OCI-LY1 (cell line): Measurements from ENCODE around the gene PFN3.

ENCODE experiments used
- H2AFZ ChIP-seq: fragments of 200-600 bp; sonication (generic), shearing (Covaris generic); 2 replicates; pipeline ENCODE4 v1.6.0; 2014; ENCODE audit warnings: antibody characterized with exemption, mild to moderate bottlenecking, low read length
- H3F3A ChIP-seq: fragments of 200-600 bp; sonication (generic), shearing (Covaris generic); 2 replicates; pipeline ENCODE4 v1.6.0; 2014; ENCODE audit warnings: mild to moderate bottlenecking, antibody characterized with exemption, low read length, moderate library complexity; ENCODE audit not compliant: insufficient read depth
- H3K27ac ChIP-seq: fragments of 200-600 bp; sonication (generic); 2 replicates; pipeline ENCODE4 v1.5.1; 2014; ENCODE audit warnings: low read length, mixed run types, mild to moderate bottlenecking, low read depth; ENCODE audit not compliant: poor library complexity, severe bottlenecking
- H3K27me3 ChIP-seq: fragments of 200-600 bp; sonication (generic); 2 replicates; pipeline ENCODE4 v1.6.0; 2014; ENCODE audit warnings: antibody characterized with exemption, mild to moderate bottlenecking, low read length, moderate library complexity; ENCODE audit not compliant: insufficient read depth
- H3K36me3 ChIP-seq: fragments of 200-600 bp; sonication (generic); 2 replicates; pipeline ENCODE4 v1.6.1; 2014; ENCODE audit warnings: mild to moderate bottlenecking, antibody characterized with exemption, low read length, moderate library complexity, mixed read lengths; ENCODE audit not compliant: insufficient read depth
- H3K4me1 ChIP-seq: fragments of 200-600 bp; sonication (generic); 2 replicates; pipeline ENCODE4 v1.5.1; 2014; ENCODE audit warnings: mild to moderate bottlenecking, low read length, moderate library complexity; ENCODE audit not compliant: insufficient read depth, severe bottlenecking
- H3K4me2 ChIP-seq: fragments of 200-600 bp; sonication (generic), shearing (Covaris generic); 2 replicates; pipeline ENCODE4 v1.6.1; 2014; ENCODE audit warnings: low read length
- H3K4me3 ChIP-seq: fragments of 200-600 bp; sonication (generic); 2 replicates; pipeline ENCODE4 v1.5.1; 2014; ENCODE audit warnings: low read length, low read depth, mild to moderate bottlenecking, mixed read lengths; ENCODE audit not compliant: poor library complexity, severe bottlenecking
- H3K79me2 ChIP-seq: fragments of 200-600 bp; shearing (Covaris generic); 2 replicates; pipeline ENCODE4 v1.6.1; 2016; ENCODE audit warnings: mixed run types, low read length, mixed read lengths; ENCODE audit not compliant: insufficient read depth
- H3K9ac ChIP-seq: fragments of 200-600 bp; sonication (generic), shearing (Covaris generic); 2 replicates; pipeline ENCODE4 v1.6.1; 2014; ENCODE audit warnings: mild to moderate bottlenecking, low read length, mixed read lengths
- H3K9me2 ChIP-seq: fragments of 200-600 bp; sonication (generic), shearing (Covaris generic); 2 replicates; pipeline ENCODE4 v1.6.1; 2014; ENCODE audit warnings: low read depth, mild to moderate bottlenecking, low read length, mixed read lengths
- H3K9me3 ChIP-seq: fragments of 200-600 bp; shearing (Covaris generic); 2 replicates; pipeline ENCODE4 v1.6.1; 2014; ENCODE audit warnings: low read length, mixed read lengths
- H4K20me1 ChIP-seq: fragments of 200-600 bp; sonication (generic), shearing (Covaris generic); 2 replicates; pipeline ENCODE4 v1.6.0; 2016; ENCODE audit warnings: mild to moderate bottlenecking, low read length; ENCODE audit not compliant: insufficient read depth
- EZH2 ChIP-seq: fragments of 200-600 bp; sonication (generic), shearing (Covaris generic); IDR thresholded peaks from 2 replicates; pipeline ENCODE4 v1.8.0; 2017; ENCODE audit warnings: borderline replicate concordance, mixed run types, mild to moderate bottlenecking, antibody characterized with exemption, low read length, moderate library complexity, mixed read lengths
- TF ChIP-seq, protein P1 (sequence below): fragments of 200-600 bp; sonication (generic), shearing (Covaris generic); IDR thresholded peaks from 2 replicates; pipeline ENCODE4 v1.5.1; 2017; ENCODE audit warnings: mild to moderate bottlenecking, antibody characterized with exemption, low read length, moderate library complexity, mixed read lengths

The PFN3 gene

DNA sequence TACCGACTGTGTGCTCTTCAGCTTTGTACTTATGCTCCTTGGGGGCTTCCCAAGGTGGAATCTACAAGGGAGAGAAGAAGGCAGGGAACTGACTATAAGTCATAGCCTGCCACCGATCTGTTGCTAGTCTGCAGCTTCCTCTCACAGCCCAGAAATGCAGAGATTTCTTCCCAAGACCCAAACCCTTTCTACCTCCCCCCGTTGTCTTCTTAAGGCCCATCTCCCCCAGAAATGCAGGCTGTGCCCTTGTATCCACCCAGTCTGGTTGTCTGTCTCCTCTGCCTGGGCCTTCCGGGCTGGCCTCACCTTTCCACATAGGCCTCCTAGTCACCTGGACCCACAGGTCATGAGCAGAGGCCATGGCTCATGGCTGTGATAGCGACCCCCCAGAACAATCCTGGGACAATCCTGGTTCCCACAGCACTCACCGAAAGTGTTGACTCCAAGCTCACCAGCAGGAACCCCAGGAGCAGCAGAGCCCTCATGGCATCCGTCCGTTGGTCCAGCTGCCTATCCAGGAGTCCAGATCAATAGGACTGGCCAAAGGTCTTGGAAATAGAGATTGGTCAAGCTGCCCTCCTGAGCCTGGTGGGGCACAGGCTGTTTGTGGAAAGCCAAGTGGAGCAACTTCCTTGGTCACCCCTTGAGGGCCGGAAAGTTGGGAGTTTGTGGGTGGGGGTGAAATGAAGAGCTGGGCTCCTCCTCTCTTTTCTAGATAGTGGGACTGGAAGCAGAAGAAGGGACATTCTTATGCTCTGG is 8.8 kb upstream of the PFN3 start, which contains the start of gene F12:
TSS of gene F12 (minus strand) at position 522 of the 759 bp plus-strand sequence. CDS start at position 485, 37 bp downstream.
- no peaks in the 10 kb centered on the region for H3K9me3 ChIP-seq
- TF ChIP-seq EZH2 = no peak
- TF ChIP-seq, protein P1, sequence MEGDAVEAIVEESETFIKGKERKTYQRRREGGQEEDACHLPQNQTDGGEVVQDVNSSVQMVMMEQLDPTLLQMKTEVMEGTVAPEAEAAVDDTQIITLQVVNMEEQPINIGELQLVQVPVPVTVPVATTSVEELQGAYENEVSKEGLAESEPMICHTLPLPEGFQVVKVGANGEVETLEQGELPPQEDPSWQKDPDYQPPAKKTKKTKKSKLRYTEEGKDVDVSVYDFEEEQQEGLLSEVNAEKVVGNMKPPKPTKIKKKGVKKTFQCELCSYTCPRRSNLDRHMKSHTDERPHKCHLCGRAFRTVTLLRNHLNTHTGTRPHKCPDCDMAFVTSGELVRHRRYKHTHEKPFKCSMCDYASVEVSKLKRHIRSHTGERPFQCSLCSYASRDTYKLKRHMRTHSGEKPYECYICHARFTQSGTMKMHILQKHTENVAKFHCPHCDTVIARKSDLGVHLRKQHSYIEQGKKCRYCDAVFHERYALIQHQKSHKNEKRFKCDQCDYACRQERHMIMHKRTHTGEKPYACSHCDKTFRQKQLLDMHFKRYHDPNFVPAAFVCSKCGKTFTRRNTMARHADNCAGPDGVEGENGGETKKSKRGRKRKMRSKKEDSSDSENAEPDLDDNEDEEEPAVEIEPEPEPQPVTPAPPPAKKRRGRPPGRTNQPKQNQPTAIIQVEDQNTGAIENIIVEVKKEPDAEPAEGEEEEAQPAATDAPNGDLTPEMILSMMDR = no peak
- H3K27ac ChIP-seq = no peak within 1 kb of the TSS
- 0 out of 2 replicates have a peak, but pooled peaks cover 4% of the 10 kb centered on the region for H3F3A ChIP-seq
- H3K4me2 ChIP-seq = no peak within 1 kb of the TSS
- H3K79me2 ChIP-seq = no peaks in the 10 kb centered on the region
- peaks cover 11% of the 10 kb centered on the region; the same call in 1 of the 2 replicates for H3K27me3 ChIP-seq
- peaks cover 12% of the 10 kb centered on the region for H3K4me1 ChIP-seq
- no peaks in the 10 kb centered on the region for H3K36me3 ChIP-seq
- no peaks in the 10 kb centered on the region for H4K20me1 ChIP-seq
- no peaks in the 10 kb centered on the region for H3K9me2 ChIP-seq
- H2AFZ ChIP-seq = no peak within 1 kb of the TSS
- H3K9ac ChIP-seq = no peak within 1 kb of the TSS
- H3K4me3 ChIP-seq = no peak within 1 kb of the TSS

DNA sequence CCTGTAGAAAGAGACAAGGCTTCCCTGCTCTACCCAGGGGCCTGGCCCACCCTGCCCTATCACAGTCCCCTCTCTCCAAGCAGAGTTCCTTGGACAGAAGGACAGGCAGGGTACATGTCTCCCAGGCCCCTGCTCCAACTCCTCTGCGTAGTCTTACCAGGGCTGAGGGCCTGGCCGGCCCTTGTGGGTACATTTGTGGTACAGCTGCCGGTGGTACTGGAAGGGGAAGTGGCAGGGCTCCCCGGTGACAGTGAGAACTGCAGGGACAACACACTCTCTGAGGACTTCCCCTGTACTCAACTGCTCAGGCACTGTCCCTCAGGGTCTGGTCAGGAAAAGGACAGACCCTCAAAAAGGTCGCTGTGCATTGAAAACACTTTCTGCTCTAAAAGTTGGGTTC is 5.3 kb upstream of the PFN3 start:
- H3K27ac ChIP-seq = no peak overlapping the region
- no peak overlapping the region for H2AFZ ChIP-seq
- no peak overlapping the region for H3K9ac ChIP-seq
- no peaks in the 10 kb centered on the region for H3K9me3 ChIP-seq
- H3K4me1 ChIP-seq = peaks cover 34% of the 10 kb centered on the region
- H3K27me3 ChIP-seq = peaks cover 12% of the 10 kb centered on the region; the same call in 1 of the 2 replicates
- no peaks in the 10 kb centered on the region for H3K9me2 ChIP-seq
- no peak overlapping the region for H3K4me3 ChIP-seq
- no peaks in the 10 kb centered on the region for H4K20me1 ChIP-seq
- H3K4me2 ChIP-seq = no peak overlapping the region
- H3K79me2 ChIP-seq = no peaks in the 10 kb centered on the region
- H3F3A ChIP-seq = 0 out of 2 replicates have a peak, but pooled peaks cover 4% of the 10 kb centered on the region
- no peak for TF ChIP-seq EZH2
- TF ChIP-seq, protein P1 = no peak
- H3K36me3 ChIP-seq = no peaks in the 10 kb centered on the region

DNA sequence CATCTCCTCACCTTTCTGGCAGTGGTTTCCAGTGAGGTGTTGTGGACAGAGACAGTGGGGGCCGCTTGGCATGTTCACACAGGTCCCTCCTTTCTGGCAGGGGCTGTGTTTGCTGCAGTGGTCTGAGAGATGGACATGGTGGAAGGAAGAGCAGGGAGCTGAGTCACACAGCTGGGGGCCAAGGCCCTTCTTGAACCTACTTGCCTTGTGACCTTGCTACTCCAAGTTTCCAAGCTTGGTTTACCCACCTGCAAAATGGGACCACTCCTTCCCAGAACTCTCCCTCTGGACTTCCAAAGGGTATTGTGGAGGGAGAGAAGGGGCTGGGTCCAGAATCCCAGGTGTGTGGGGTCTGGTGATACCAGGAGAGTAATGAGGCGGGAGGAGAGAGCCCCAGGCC is 4.9 kb upstream of the PFN3 start:
- no peaks in the 10 kb centered on the region for H3K36me3 ChIP-seq
- no peaks in the 10 kb centered on the region for H3K9me3 ChIP-seq
- H3K27ac ChIP-seq = no peak overlapping the region
- H4K20me1 ChIP-seq = no peaks in the 10 kb centered on the region
- no peaks in the 10 kb centered on the region for H3K79me2 ChIP-seq
- H3K9ac ChIP-seq = no peak overlapping the region
- 0 out of 2 replicates have a peak, but pooled peaks cover 4% of the 10 kb centered on the region for H3F3A ChIP-seq
- TF ChIP-seq EZH2 = no peak
- TF ChIP-seq, protein P1 = no peak
- no peaks in the 10 kb centered on the region for H3K9me2 ChIP-seq
- H3K4me3 ChIP-seq = no peak overlapping the region
- H3K27me3 ChIP-seq = peaks cover 12% of the 10 kb centered on the region; the same call in 1 of the 2 replicates
- peaks cover 34% of the 10 kb centered on the region for H3K4me1 ChIP-seq
- no peak overlapping the region for H3K4me2 ChIP-seq
- no peak overlapping the region for H2AFZ ChIP-seq
